K562 (cell line): ENCODE measurements around the gene CAPN2. TPM values are rescaled to one million over a fixed set of nuclear protein-coding genes. Genes with fewer than 3 reads are reported as not detected.

ENCODE experiments used
- CC2D1A ChIP-seq: fragments of 450-650 bp; IDR thresholded peaks from 2 replicates; pipeline ENCODE4 v1.6.1; 2017; ENCODE audit warnings: mild to moderate bottlenecking
- CREB1 ChIP-seq, 2 experiments: sonication (generic) in 1 of 2; formaldehyde crosslinking in 1 of 2; IDR thresholded peaks; 2 replicates each; pipeline versions ENCODE4 v1.6.1 to v1.8.0; 2012 to 2022; ENCODE audit warnings: inconsistent platforms in 1 of 2, mild to moderate bottlenecking in 1 of 2, missing genetic modification reagents in 1 of 2, moderate library complexity in 1 of 2
- ESRRA ChIP-seq: fragments of 450-650 bp; IDR thresholded peaks from 2 replicates; pipeline ENCODE4 v1.6.1; 2014; ENCODE audit warnings: low read depth, mild to moderate bottlenecking, moderate library complexity, borderline replicate concordance
- GATAD2A ChIP-seq: fragments of 450-650 bp; IDR thresholded peaks from 2 replicates; pipeline ENCODE4 v1.6.1; 2017
- MCM3 ChIP-seq: fragments of 450-650 bp; IDR thresholded peaks from 2 replicates; pipeline ENCODE4 v1.6.1; 2016
- MECOM ChIP-seq: fragments of 250-450 bp; sonication (Bioruptor Pico); IDR thresholded peaks from 2 replicates; pipeline ENCODE4 v1.8.0; 2022; ENCODE audit warnings: inconsistent platforms
- MYBL2 ChIP-seq, 2 experiments: fragments of 450-650 bp in 1 of 2; sonication (generic) in 1 of 2; formaldehyde crosslinking in 1 of 2; IDR thresholded peaks; 2 replicates each; pipeline versions ENCODE4 v1.6.1 to v1.8.1; 2017 to 2022; ENCODE audit warnings: borderline replicate concordance in 1 of 2, inconsistent platforms in 1 of 2, low read depth in 1 of 2, mild to moderate bottlenecking in 1 of 2, missing genetic modification reagents in 1 of 2, moderate library complexity in 1 of 2
- SAP30 ChIP-seq: fragments of 200-600 bp; sonication (generic); IDR thresholded peaks from 2 replicates; pipeline ENCODE4 v1.6.1; 2012; ENCODE audit warnings: borderline replicate concordance, low read depth, mild to moderate bottlenecking, moderate library complexity, low read length, control low read depth, inconsistent platforms; ENCODE audit not compliant: insufficient read depth, poor library complexity, severe bottlenecking
- THRAP3 ChIP-seq: fragments of 450-650 bp; IDR thresholded peaks from 2 replicates; pipeline ENCODE4 v1.6.1; 2016; ENCODE audit warnings: mild to moderate bottlenecking, inconsistent platforms, borderline replicate concordance
- ZKSCAN1 ChIP-seq: fragments of 150-350 bp; IDR thresholded peaks from 2 replicates; pipeline ENCODE4 v1.6.1; 2016; ENCODE audit warnings: low read depth, low read length
- ZKSCAN8 ChIP-seq: fragments of 200-800 bp; sonication (Bioruptor generic); IDR thresholded peaks from 2 replicates; pipeline ENCODE4 v1.6.1; 2016; ENCODE audit warnings: missing genetic modification characterization, missing compliant biosample characterization
- ZNF347 ChIP-seq: fragments of 450-650 bp; formaldehyde crosslinking; IDR thresholded peaks from 2 replicates; pipeline ENCODE4 v1.4.0; 2020; ENCODE audit warnings: low read depth, mild to moderate bottlenecking, moderate library complexity
- polyA plus RNA-seq, 8 experiments: library from polyadenylated mRNA; depleted of rRNA in 4 of 8; stranded (reverse) in 5 of 8; unstranded in 3 of 8; fragments of >200 nt; fragmentation: Nextera tagmentation in 2 of 8; fragmentation: Illumina TruSeq in 1 of 8; extraction: Ambion mirVana in 2 of 8; extraction: Trizol in 1 of 8; gene quantifications; 2 replicates each; pipeline versions ENCODE4 v1.2.1 to v1.2.3, GENCODE V29; 2011 to 2014; ENCODE audit warnings: inconsistent platforms in 1 of 8, missing spikeins in 1 of 8
- total RNA-seq, 7 experiments: library from RNA; depleted of rRNA in 6 of 7; stranded (reverse); fragments of >200 nt in 6 of 7; fragmentation: Illumina TruSeq in 2 of 7; extraction: Trizol in 2 of 7; gene quantifications; 2 replicates each; pipeline versions ENCODE4 v1.2.1 to v1.2.3, GENCODE V29; 2011 to 2021; ENCODE audit warnings: low replicate concordance in 1 of 7
- TF ChIP-seq, protein P1 (sequence below): sonication (generic); formaldehyde crosslinking; IDR thresholded peaks from 2 replicates; pipeline ENCODE4 v1.8.0; 2023; ENCODE audit warnings: mild to moderate bottlenecking, missing genetic modification reagents

CAPN2 gene
- total and polyA plus RNA-seq, 9 of the 15 experiments (the other 6 are each of a cell fraction or from before 2014, with no cell fraction given) = 24.6 to 157 (median 101) TPM

- TF ChIP-seq, protein P1, sequence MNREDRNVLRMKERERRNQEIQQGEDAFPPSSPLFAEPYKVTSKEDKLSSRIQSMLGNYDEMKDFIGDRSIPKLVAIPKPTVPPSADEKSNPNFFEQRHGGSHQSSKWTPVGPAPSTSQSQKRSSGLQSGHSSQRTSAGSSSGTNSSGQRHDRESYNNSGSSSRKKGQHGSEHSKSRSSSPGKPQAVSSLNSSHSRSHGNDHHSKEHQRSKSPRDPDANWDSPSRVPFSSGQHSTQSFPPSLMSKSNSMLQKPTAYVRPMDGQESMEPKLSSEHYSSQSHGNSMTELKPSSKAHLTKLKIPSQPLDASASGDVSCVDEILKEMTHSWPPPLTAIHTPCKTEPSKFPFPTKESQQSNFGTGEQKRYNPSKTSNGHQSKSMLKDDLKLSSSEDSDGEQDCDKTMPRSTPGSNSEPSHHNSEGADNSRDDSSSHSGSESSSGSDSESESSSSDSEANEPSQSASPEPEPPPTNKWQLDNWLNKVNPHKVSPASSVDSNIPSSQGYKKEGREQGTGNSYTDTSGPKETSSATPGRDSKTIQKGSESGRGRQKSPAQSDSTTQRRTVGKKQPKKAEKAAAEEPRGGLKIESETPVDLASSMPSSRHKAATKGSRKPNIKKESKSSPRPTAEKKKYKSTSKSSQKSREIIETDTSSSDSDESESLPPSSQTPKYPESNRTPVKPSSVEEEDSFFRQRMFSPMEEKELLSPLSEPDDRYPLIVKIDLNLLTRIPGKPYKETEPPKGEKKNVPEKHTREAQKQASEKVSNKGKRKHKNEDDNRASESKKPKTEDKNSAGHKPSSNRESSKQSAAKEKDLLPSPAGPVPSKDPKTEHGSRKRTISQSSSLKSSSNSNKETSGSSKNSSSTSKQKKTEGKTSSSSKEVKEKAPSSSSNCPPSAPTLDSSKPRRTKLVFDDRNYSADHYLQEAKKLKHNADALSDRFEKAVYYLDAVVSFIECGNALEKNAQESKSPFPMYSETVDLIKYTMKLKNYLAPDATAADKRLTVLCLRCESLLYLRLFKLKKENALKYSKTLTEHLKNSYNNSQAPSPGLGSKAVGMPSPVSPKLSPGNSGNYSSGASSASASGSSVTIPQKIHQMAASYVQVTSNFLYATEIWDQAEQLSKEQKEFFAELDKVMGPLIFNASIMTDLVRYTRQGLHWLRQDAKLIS (CRISPR knock-in tag) = 0 out of 2 replicates have a peak, but pooled peaks have one; percentile 41
- TF ChIP-seq MECOM (CRISPR knock-in tag) (no peak), ESRRA (no peak), SAP30 (no peak), GATAD2A (no peak), THRAP3 (no peak), ZNF347 (CRISPR knock-in tag) (no peak), MYBL2 (IDR thresholded peaks at IDR 0.05; ENCODE audit: low read depth) (no peak), MYBL2 (CRISPR knock-in tag; IDR thresholded peaks at IDR 0.05; ENCODE audit: borderline replicate concordance) (no peak), MCM3 (no peak), CREB1 (IDR thresholded peaks at IDR 0.05) (no peak), CREB1 (CRISPR knock-in tag; IDR thresholded peaks at IDR 0.05) (0 out of 2 replicates have a peak, but pooled peaks have one; percentile 7), ZKSCAN8 (no peak), CC2D1A (no peak), ZKSCAN1 (no peak)
Measured at GRCh38 chr1:223714421-223714724, 2.0 kb downstream of the CAPN2 start (continued).
